B cell (primary cell): ENCODE results near the gene ZNF319. TPM values are rescaled to one million over a fixed set of nuclear protein-coding genes. Genes with fewer than 3 reads are reported as not detected.
A peak's percentile ranks its signal among the peaks of the same experiment; 100 is the strongest.

Experiments used
- ATAC-seq: fragments of 200-7000 bp; cut with Tn5 transposase; one replicate; pipeline ENCODE4 v1.10.0; 2021; ENCODE audit warnings: low read depth, mild to moderate bottlenecking, moderate number of reproducible peaks, moderate library complexity
- CTCF ChIA-PET: fragments of 350-600 bp; sonication (Branson Sonifier 250); formaldehyde crosslinking; loops from one replicate; lab custom pipeline; 2021; ENCODE audit warnings: antibody characterized with exemption, inconsistent platforms; lab: Charles Lee
- POLR2A ChIA-PET: fragments of 350-600 bp; sonication (Branson Sonifier 250); formaldehyde crosslinking; loops from one replicate; lab custom pipeline; 2021; ENCODE audit warnings: antibody characterized with exemption; lab: Charles Lee
- DNase-seq: peaks from one replicate; pipeline ENCODE4 v3.0.0; 2013
- H2AFZ ChIP-seq: 2 replicates; pipeline ENCODE4 v1.6.1; 2012; ENCODE audit warnings: mild to moderate bottlenecking, low read depth, low read length; ENCODE audit not compliant: insufficient read depth, poor library complexity, severe bottlenecking
- H3K27ac ChIP-seq, 2 donors: 1 replicate in 1 of 2; 2 replicates in 1 of 2; pipeline ENCODE4 v1.5.1; 2012 to 2013; ENCODE audit warnings: low read length in 2 of 2, mild to moderate bottlenecking in 2 of 2, moderate library complexity in 1 of 2
- H3K27me3 ChIP-seq, 4 experiments: fragments of 200-600 bp in 1 of 4; sonication (generic) in 1 of 4; replicated peaks in 1 of 4; 1 replicate in 2 of 4; 2 replicates in 2 of 4; pipeline versions ENCODE4 v1.6.1 to v1.7.0; 2013 to 2016; ENCODE audit warnings: low read length in 3 of 4, mild to moderate bottlenecking in 2 of 4, mixed read lengths in 1 of 4, moderate library complexity in 1 of 4; ENCODE audit not compliant: insufficient read depth in 4 of 4, control insufficient read depth in 3 of 4; ENCODE audit errors: control extremely low read depth in 1 of 4
- H3K36me3 ChIP-seq, 2 experiments: replicated peaks in 1 of 2; 1 replicate in 1 of 2; 2 replicates in 1 of 2; pipeline versions ENCODE4 v1.6.1 to v1.7.1; 2013; ENCODE audit warnings: low read length in 1 of 2; ENCODE audit not compliant: insufficient read depth in 2 of 2, control insufficient read depth in 1 of 2; ENCODE audit errors: control extremely low read depth in 1 of 2, extremely low read depth in 1 of 2
- H3K4me1 ChIP-seq, 2 donors: fragments of 200-600 bp in 1 of 2; sonication (generic) in 1 of 2; 1 replicate in 1 of 2; 2 replicates in 1 of 2; pipeline versions ENCODE4 v1.5.1 to v1.6.1; 2013 to 2017; ENCODE audit warnings: low read length in 2 of 2; ENCODE audit not compliant: control insufficient read depth in 2 of 2, insufficient read depth in 2 of 2
- H3K4me2 ChIP-seq: replicated peaks from 2 replicates; pipeline ENCODE3; 2012; ENCODE audit warnings: mild to moderate bottlenecking, low read depth, low read length; ENCODE audit not compliant: poor library complexity, severe bottlenecking
- H3K4me3 ChIP-seq, 5 experiments: fragments of 200-600 bp in 1 of 5; sonication (generic) in 1 of 5; 1 replicate in 3 of 5; 2 replicates in 2 of 5; pipeline versions ENCODE4 v1.5.1 to v1.7.0; 2011 to 2016; ENCODE audit warnings: low read length in 4 of 5, mild to moderate bottlenecking in 4 of 5, low read depth in 2 of 5, control low read depth in 1 of 5, moderate library complexity in 1 of 5; ENCODE audit not compliant: insufficient read depth in 1 of 5; ENCODE audit errors: control extremely low read depth in 1 of 5, extremely low read depth in 1 of 5
- H3K79me2 ChIP-seq: fragments of 200-600 bp; sonication (generic); one replicate; pipeline ENCODE4 v1.6.0; 2016; ENCODE audit warnings: low read length; ENCODE audit not compliant: control insufficient read depth, insufficient read depth
- H3K9ac ChIP-seq: fragments of 200-600 bp; sonication (generic); 2 replicates; pipeline ENCODE4 v1.6.1; 2017; ENCODE audit warnings: mild to moderate bottlenecking, low read length, moderate library complexity
- H3K9me3 ChIP-seq, 3 donors: one replicate each; pipeline versions ENCODE4 v1.6.1 to v1.7.1; 2013; ENCODE audit warnings: low read length in 2 of 3; ENCODE audit not compliant: control insufficient read depth in 2 of 3, insufficient read depth in 1 of 3; ENCODE audit errors: control extremely low read depth in 1 of 3
- H4K20me1 ChIP-seq: 2 replicates; pipeline ENCODE4 v1.6.0; 2012; ENCODE audit warnings: mild to moderate bottlenecking, low read length; ENCODE audit not compliant: insufficient read depth, control insufficient read depth, poor library complexity, severe bottlenecking
- H3K27ac Mint-ChIP-seq: one replicate; pipeline ENCODE4 v1.8.0; 2021; ENCODE audit warnings: mixed read lengths
- H3K27me3 Mint-ChIP-seq: one replicate; pipeline ENCODE4 v1.8.0; 2021; ENCODE audit warnings: mixed read lengths
- H3K4me1 Mint-ChIP-seq: one replicate; pipeline ENCODE4 v1.8.0; 2021; ENCODE audit warnings: mixed read lengths
- H3K4me3 Mint-ChIP-seq: one replicate; pipeline ENCODE4 v1.8.0; 2021; ENCODE audit warnings: mixed read lengths
- H3K9me3 Mint-ChIP-seq: one replicate; pipeline ENCODE4 v1.8.0; 2022; ENCODE audit warnings: mixed read lengths; ENCODE audit not compliant: insufficient read depth
- EZH2 ChIP-seq: IDR thresholded peaks from 2 replicates; pipeline ENCODE4 v1.6.1; 2012; ENCODE audit warnings: borderline replicate concordance, low read depth, mild to moderate bottlenecking, moderate library complexity, low read length; ENCODE audit not compliant: insufficient read depth, poor library complexity, severe bottlenecking
- WGBS: methylation state at CpG from one replicate; pipeline ENCODE4 v1.1.5; 2013; ENCODE audit warnings: missing lambda C conversion rate; ENCODE audit not compliant: insufficient coverage; 5-methylcytosine and 5-hydroxymethylcytosine counted together
- intact Hi-C: fragments of 100-400 bp; cut with micrococcal nuclease; formaldehyde crosslinking; loops from one replicate; pipeline ENCODE4 v1.10.0; 2022
- polyA plus RNA-seq: library from polyadenylated mRNA; depleted of rRNA; stranded (reverse); fragments of >200 nt; gene quantifications from 2 replicates; pipeline ENCODE4 v1.2.3, GENCODE V29; 2012
- total RNA-seq, 2 donors: library from RNA; stranded (reverse); fragments of 120-200 nt in 1 of 2; gene quantifications; 1 replicate in 1 of 2; 2 replicates in 1 of 2; pipeline versions ENCODE4 v1.2.3 to v1.2.4, GENCODE V29; 2013 to 2022
- TF ChIP-seq, protein P1 (sequence below): fragments of 200-600 bp; IDR thresholded peaks from one replicate; pipeline ENCODE4 v1.8.0; 2022; ENCODE audit warnings: antibody characterized with exemption, mild to moderate bottlenecking

The ZNF319 gene
- total and polyA plus RNA-seq, 2 donors (not counting 1 experiment from before 2014, with no cell fraction given) = 12.4 to 15.1 TPM

DNA sequence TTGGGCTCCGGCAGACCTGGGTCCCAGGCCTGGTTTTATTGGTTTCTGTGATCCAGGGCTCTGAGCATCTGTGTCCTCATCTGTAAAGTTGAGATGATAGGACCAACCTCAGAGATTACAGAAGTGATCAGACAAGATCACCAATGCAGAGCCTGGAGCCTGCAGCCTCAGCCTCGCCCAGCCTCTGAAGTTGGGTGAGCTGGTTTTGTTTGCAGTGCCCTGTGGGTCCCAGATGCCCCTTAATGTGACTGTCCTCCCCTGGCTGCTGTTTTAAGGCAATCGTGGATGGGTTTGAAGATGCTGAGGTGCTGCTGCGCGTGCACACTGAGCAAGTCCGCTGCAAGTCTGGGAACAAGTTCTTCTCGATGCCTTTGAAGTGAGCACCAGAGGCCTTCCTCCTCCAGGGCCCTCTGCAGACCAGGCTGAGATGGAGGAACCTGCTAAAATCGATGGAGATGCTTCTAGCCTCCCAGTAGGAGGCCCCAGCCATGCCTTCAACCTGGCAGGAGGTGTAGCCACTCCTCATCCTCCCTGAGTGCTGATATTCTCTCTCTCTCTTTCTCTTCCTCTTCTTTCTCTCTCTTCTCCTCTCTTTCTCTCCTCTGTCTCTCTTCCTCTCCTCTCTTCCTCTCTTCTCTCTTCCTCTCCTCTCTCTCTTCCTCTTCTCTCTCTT is 19.5 kb upstream of the ZNF319 start:
- Histone ChIP-seq H3K27ac (peak overlapping the region in 1 of 2 donors; percentile 57), H3K4me2 (peak overlapping the region; percentile 26), H2AFZ (peak overlapping the region; percentile 65), H3K4me3 (no peak overlapping the region), H3K4me1 (peaks cover 8 to 10% of the 10 kb centered on the region in 2 donors), H4K20me1 (no peaks in the 10 kb centered on the region), H3K36me3 (peaks cover 0 to 8% of the 10 kb centered on the region in 2 experiments), H3K79me2 (no peaks in the 10 kb centered on the region), H3K9ac (no peak overlapping the region), H3K9me3 (no peaks in the 10 kb centered on the region), H3K27me3 (peaks cover 0 to 10% (median 3%) of the 10 kb centered on the region in 4 experiments)
- no peak overlapping the region for H3K27ac Mint-ChIP-seq
- POLR2A ChIA-PET = no interaction called here
- no peak for TF ChIP-seq EZH2
- TF ChIP-seq, protein P1, sequence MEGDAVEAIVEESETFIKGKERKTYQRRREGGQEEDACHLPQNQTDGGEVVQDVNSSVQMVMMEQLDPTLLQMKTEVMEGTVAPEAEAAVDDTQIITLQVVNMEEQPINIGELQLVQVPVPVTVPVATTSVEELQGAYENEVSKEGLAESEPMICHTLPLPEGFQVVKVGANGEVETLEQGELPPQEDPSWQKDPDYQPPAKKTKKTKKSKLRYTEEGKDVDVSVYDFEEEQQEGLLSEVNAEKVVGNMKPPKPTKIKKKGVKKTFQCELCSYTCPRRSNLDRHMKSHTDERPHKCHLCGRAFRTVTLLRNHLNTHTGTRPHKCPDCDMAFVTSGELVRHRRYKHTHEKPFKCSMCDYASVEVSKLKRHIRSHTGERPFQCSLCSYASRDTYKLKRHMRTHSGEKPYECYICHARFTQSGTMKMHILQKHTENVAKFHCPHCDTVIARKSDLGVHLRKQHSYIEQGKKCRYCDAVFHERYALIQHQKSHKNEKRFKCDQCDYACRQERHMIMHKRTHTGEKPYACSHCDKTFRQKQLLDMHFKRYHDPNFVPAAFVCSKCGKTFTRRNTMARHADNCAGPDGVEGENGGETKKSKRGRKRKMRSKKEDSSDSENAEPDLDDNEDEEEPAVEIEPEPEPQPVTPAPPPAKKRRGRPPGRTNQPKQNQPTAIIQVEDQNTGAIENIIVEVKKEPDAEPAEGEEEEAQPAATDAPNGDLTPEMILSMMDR = no peak
- ATAC-seq (no peak), DNase-seq (no peak)
- CTCF ChIA-PET = interaction anchor here (0.7 to 1.1 kb wide), 4 partner anchors 12 to 467 kb away, joined by 3 read pairs; no protein-coding TSS in a partner anchor
- intact Hi-C loops = loop anchor here (1.0 to 10.0 kb wide), 3 partner anchors 15 to 465 kb away; no protein-coding TSS in a partner anchor
- H3K4me3 Mint-ChIP-seq = no peak overlapping the region
- WGBS = 88% methylated on average over 8 of the region's 8 CpGs
- no peaks in the 10 kb centered on the region for H3K9me3 Mint-ChIP-seq
- H3K4me1 Mint-ChIP-seq = peaks cover 8% of the 10 kb centered on the region
- H3K27me3 Mint-ChIP-seq = peaks cover 5% of the 10 kb centered on the region

DNA sequence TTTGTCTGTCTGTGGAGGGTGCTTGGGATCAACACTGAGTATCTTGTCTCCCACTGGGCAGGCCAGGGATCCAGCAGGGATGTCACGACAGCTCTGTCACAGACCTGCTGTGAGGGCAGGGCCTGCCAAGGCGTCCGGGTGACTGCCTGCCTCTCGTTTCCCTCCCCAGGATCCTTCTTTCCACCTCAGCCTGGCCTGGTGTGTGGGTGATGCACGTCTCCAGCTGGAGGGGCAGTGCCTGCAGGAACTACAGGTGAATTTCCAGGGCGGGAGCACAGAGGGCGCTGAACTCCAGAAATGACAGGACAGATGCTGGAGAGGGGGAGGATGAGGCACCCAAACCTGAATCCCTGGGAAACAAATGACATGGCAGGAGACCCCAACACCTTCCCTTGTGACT is 18.3 kb upstream of the ZNF319 start:
- Histone ChIP-seq H3K27me3 (no peaks in the 10 kb centered on the region), H3K79me2 (no peaks in the 10 kb centered on the region), H4K20me1 (no peaks in the 10 kb centered on the region), H3K4me3 (no peak overlapping the region), H3K4me2 (no peak overlapping the region), H3K27ac (no peak overlapping the region), H3K9me3 (no peaks in the 10 kb centered on the region), H3K9ac (no peak overlapping the region), H2AFZ (no peak overlapping the region), H3K36me3 (peaks cover 0 to 8% of the 10 kb centered on the region in 2 experiments), H3K4me1 (peaks cover 0 to 4% of the 10 kb centered on the region in 2 donors)
- H3K27me3 Mint-ChIP-seq = no peaks in the 10 kb centered on the region
- no peaks in the 10 kb centered on the region for H3K9me3 Mint-ChIP-seq
- H3K4me3 Mint-ChIP-seq = no peak overlapping the region
- WGBS = 83% methylated on average over 3 of the region's 7 CpGs
- POLR2A ChIA-PET = no interaction called here
- TF ChIP-seq, protein P1 = no peak
- no peak for TF ChIP-seq EZH2
- DNase-seq (no peak), ATAC-seq (no peak)
- CTCF ChIA-PET = interaction anchor here (0.7 to 1.2 kb wide), 3 partner anchors 103 to 318 kb away, joined by 3 read pairs; no protein-coding TSS in a partner anchor
- intact Hi-C loops = no loop called here
- no peak overlapping the region for H3K27ac Mint-ChIP-seq
- peaks cover 3% of the 10 kb centered on the region for H3K4me1 Mint-ChIP-seq
